ENCODE measurements around the gene RASSF8. TPM values are rescaled to one million over a fixed set of nuclear protein-coding genes. Genes with fewer than 3 reads are reported as not detected.

The RASSF8 gene
- polyA plus RNA-seq, 3 donors, result 0.08 to 0.39 TPM; not detected in 1

DNA sequence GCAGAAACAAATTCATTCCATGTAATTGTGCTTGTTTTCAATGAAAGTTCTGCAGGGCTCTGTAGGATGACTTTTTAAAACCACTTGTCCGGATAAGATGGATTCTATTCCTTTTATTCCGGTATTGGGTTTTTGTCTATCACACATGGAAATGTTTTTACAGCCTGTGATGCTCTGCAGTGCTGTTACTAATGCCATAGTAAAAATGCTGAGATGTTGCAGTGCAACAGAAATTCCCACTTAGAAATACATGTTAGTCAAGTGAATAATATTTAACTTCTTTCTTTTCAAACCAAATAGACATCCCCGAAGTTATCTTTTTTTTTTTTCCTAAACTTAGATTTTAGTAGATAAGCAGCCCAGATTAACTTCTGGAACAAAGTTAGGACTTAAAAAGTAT lies 71.9 kb downstream of the RASSF8 start:
- H3K79me2 ChIP-seq (ENCODE audit: insufficient read depth, low read length), result no peaks in the 10 kb centered on the region
- no CpG with 5 or more reads among the region's 3 CpGs for WGBS (ENCODE audit: insufficient coverage)
- Mint-ChIP-seq H3K9me3 (no peaks in the 10 kb centered on the region), H3K27me3 (ENCODE audit: low read depth in 3 of 3) (peaks cover 0 to 1% (median 0%) of the 10 kb centered on the region in 3 donors), H3K4me3 (no peak overlapping the region), H3K36me3 (no peaks in the 10 kb centered on the region), H3K4me1 (no peaks in the 10 kb centered on the region), H3K27ac (no peak overlapping the region)
- DNase-seq, result no peak
- H3K9ac ChIP-seq (ENCODE audit: insufficient read depth, low read length, poor library complexity, severe bottlenecking), result no peak overlapping the region
- no peaks in the 10 kb centered on the region for H3K27me3 ChIP-seq (ENCODE audit: control insufficient read depth in 2 of 2, insufficient read depth in 2 of 2, low read length in 2 of 2)
- TF ChIP-seq, protein P1, sequence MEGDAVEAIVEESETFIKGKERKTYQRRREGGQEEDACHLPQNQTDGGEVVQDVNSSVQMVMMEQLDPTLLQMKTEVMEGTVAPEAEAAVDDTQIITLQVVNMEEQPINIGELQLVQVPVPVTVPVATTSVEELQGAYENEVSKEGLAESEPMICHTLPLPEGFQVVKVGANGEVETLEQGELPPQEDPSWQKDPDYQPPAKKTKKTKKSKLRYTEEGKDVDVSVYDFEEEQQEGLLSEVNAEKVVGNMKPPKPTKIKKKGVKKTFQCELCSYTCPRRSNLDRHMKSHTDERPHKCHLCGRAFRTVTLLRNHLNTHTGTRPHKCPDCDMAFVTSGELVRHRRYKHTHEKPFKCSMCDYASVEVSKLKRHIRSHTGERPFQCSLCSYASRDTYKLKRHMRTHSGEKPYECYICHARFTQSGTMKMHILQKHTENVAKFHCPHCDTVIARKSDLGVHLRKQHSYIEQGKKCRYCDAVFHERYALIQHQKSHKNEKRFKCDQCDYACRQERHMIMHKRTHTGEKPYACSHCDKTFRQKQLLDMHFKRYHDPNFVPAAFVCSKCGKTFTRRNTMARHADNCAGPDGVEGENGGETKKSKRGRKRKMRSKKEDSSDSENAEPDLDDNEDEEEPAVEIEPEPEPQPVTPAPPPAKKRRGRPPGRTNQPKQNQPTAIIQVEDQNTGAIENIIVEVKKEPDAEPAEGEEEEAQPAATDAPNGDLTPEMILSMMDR (IDR thresholded peaks at IDR 0.05), result no peak
- no peaks in the 10 kb centered on the region for H3K9me3 ChIP-seq (replicated peaks in 1 of 2; ENCODE audit: control insufficient read depth in 1 of 2, insufficient read depth in 1 of 2, low read length in 2 of 2)
- no peak overlapping the region for H2AFZ ChIP-seq (ENCODE audit: insufficient read depth, low read depth, low read length, poor library complexity, severe bottlenecking)
- intact Hi-C loops (cut with micrococcal nuclease), result no loop called here
- H3K36me3 ChIP-seq (replicated peaks in 1 of 2; ENCODE audit: control insufficient read depth in 1 of 2, insufficient read depth in 2 of 2, low read length in 2 of 2), result no peaks in the 10 kb centered on the region
- no peaks in the 10 kb centered on the region for H3K4me1 ChIP-seq (ENCODE audit: control insufficient read depth in 1 of 2, insufficient read depth in 2 of 2, low read length in 2 of 2)
- H3K4me2 ChIP-seq (replicated peaks; ENCODE audit: extremely low read depth, low read length, poor library complexity, severe bottlenecking), result no peak overlapping the region
- no peaks in the 10 kb centered on the region for H4K20me1 ChIP-seq (ENCODE audit: insufficient read depth, low read length)
- no peak overlapping the region for H3K4me3 ChIP-seq (replicated peaks in 1 of 3; ENCODE audit: low read depth in 2 of 3, low read length in 3 of 3)
- H3K27ac ChIP-seq (ENCODE audit: low read depth in 1 of 2, low read length in 2 of 2), result no peak overlapping the region

DNA sequence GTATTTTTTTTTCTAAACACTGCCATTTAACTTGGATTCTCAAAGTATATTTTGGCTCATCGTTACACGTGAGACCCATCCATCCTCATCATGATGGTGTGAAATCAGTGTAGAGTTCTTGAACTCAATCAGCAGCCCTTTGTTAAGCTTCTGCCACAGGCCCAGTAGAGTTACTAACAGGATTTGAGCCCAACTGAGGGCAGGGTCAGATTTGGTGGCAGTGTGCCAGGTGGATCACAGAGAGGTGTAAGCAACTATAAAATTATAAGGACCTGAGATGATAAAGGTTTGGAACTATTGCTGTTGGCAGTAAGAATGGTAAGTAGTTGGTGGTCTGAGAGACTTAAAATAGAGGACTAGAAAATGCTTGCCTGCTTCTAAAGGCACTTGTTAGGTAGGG lies 72.8 kb downstream of the RASSF8 start:
- Histone ChIP-seq H3K79me2 (ENCODE audit: insufficient read depth, low read length) (no peaks in the 10 kb centered on the region), H3K4me3 (replicated peaks in 1 of 3; ENCODE audit: low read depth in 2 of 3, low read length in 3 of 3) (no peak overlapping the region), H3K36me3 (replicated peaks in 1 of 2; ENCODE audit: control insufficient read depth in 1 of 2, insufficient read depth in 2 of 2, low read length in 2 of 2) (no peaks in the 10 kb centered on the region), H3K9ac (ENCODE audit: insufficient read depth, low read length, poor library complexity, severe bottlenecking) (no peak overlapping the region), H3K4me2 (replicated peaks; ENCODE audit: extremely low read depth, low read length, poor library complexity, severe bottlenecking) (no peak overlapping the region), H3K9me3 (replicated peaks in 1 of 2; ENCODE audit: control insufficient read depth in 1 of 2, insufficient read depth in 1 of 2, low read length in 2 of 2) (no peaks in the 10 kb centered on the region), H3K27me3 (ENCODE audit: control insufficient read depth in 2 of 2, insufficient read depth in 2 of 2, low read length in 2 of 2) (no peaks in the 10 kb centered on the region), H3K4me1 (ENCODE audit: control insufficient read depth in 1 of 2, insufficient read depth in 2 of 2, low read length in 2 of 2) (no peaks in the 10 kb centered on the region), H2AFZ (ENCODE audit: insufficient read depth, low read depth, low read length, poor library complexity, severe bottlenecking) (no peak overlapping the region), H3K27ac (ENCODE audit: low read depth in 1 of 2, low read length in 2 of 2) (no peak overlapping the region), H4K20me1 (ENCODE audit: insufficient read depth, low read length) (no peaks in the 10 kb centered on the region)
- no peak overlapping the region for H3K4me3 Mint-ChIP-seq
- no peak overlapping the region for H3K27ac Mint-ChIP-seq
- intact Hi-C loops (cut with micrococcal nuclease), result no loop called here
- TF ChIP-seq, protein P1 (IDR thresholded peaks at IDR 0.05), result no peak
- DNase-seq, result no peak
- peaks cover 0 to 1% (median 0%) of the 10 kb centered on the region in 3 donors for H3K27me3 Mint-ChIP-seq (ENCODE audit: low read depth in 3 of 3)
- no peaks in the 10 kb centered on the region for H3K4me1 Mint-ChIP-seq
- no peaks in the 10 kb centered on the region for H3K36me3 Mint-ChIP-seq
- no CpG with 5 or more reads among the region's 2 CpGs for WGBS (ENCODE audit: insufficient coverage)
- no peaks in the 10 kb centered on the region for H3K9me3 Mint-ChIP-seq
